ENCODE measurements around the gene NUDT21.

Gene NUDT21

DNA sequence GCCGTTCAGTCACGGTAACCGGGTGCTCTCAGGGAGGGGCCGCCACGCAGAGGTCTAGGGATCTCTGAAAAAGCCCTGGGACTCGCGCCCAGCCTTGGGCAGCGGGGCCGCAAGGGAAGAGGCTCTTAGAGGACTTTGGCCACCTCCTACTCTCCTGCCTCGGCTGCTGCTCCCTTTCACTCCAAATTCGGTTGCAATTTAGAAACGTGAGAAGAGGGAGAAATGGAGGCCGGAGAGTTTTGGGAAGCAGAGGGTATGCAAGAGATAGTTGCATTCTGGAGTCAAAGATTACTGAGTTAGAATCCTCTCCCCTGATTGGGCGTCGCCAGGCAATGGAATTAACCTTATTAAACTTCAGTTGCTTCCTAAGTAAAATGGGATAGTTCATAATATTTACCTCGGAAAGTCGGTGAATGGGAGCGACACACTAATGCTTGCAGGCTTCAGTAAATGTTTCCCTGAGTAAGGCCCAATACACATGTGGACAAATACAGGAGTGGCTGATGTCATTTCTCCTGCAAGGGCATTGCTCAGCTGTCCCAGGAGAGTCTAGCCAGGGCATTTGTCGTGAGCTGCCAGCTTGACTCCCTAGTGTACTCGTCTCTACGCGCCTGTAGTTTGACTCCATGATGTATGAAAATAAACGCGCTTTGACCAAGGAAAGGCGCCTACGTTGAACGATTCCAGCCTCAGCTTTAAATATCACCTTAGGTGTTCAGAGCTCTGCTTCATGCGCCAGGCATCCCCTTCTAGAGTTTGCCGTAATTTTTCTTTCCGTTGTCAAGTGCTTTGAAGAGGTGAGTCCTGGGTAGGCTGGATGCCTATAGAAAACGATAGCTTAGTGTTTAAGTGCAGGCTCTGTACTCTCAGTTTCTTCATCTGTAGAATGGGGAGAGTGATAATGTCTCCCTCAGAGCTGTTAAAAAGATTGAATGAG, 889 bp upstream of the NUDT21 start:
- H4K20me1 ChIP-seq (ENCODE audit: control insufficient read depth, insufficient read depth, low read depth, low read length): peaks cover 33% of the 10 kb centered on the region; the same call in 1 of the 2 replicates
- no peaks in the 10 kb centered on the region for H3K27me3 ChIP-seq (ENCODE audit: control insufficient read depth, low read length)
- peaks cover 80% of the 10 kb centered on the region for H3K36me3 ChIP-seq (ENCODE audit: control insufficient read depth, low read length)
- peak overlapping the region; percentile 82 for H3K27ac ChIP-seq (ENCODE audit: low read depth, low read length)
- no peaks in the 10 kb centered on the region for H3K9me3 ChIP-seq (ENCODE audit: control insufficient read depth, insufficient read depth, low read length)
- H3K9me2 ChIP-seq (replicated peaks; ENCODE audit: control insufficient read depth, low read length): no peaks in the 10 kb centered on the region
- H3K4me1 ChIP-seq (ENCODE audit: control insufficient read depth, low read length): peaks cover 37% of the 10 kb centered on the region
- no peaks in the 10 kb centered on the region for H3F3A ChIP-seq (ENCODE audit: control insufficient read depth, insufficient read depth)
- TF ChIP-seq CTCF (IDR thresholded peaks at IDR 0.05; ENCODE audit: low read depth, low read length, poor library complexity, severe bottlenecking) (no peak), EZH2phosphoT487 (IDR thresholded peaks at IDR 0.05; ENCODE audit: borderline replicate concordance, low read length) (no peak)
- H3K79me2 ChIP-seq (ENCODE audit: control insufficient read depth, low read length): peaks cover 77% of the 10 kb centered on the region
- peak overlapping the region; percentile 89 for H3K4me2 ChIP-seq (ENCODE audit: low read length)
- peak overlapping the region; percentile 79 for H3K4me3 ChIP-seq (ENCODE audit: low read length)

DNA sequence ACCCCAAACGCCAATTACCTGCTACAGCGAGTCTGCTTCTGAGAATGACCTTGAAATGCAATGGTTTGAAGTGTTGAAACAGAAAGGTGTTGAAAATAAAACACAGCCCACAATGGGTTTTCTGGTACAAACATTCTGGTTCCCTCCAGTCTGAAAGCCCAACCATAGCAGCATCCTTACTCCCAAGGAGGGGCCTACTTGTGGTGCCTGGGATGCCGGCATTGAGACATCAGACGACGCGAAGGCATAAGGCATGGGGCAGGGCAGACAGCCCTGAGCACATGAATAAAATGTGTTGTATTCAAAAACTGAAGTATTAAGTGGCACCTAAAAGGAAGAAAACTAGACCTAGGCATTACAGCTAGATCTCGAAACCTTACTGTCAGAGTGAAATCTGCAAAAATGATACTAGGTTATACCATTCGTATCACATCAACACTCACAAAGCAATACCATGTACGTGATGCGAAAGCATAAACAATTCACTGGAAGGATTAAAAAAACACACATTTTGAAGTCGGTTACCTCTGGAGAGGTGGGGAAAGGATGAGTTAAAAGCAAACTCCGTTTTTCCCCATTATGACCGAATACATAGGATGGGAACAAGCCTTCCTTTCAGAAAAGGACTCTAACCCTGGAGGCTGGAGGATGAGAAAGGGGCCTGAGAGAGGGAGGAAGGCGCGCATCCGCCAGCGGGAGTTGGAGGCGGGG, 702 bp downstream of the NUDT21 start:
- Histone ChIP-seq H3K9me2 (replicated peaks; ENCODE audit: control insufficient read depth, low read length) (no peaks in the 10 kb centered on the region), H4K20me1 (ENCODE audit: control insufficient read depth, insufficient read depth, low read depth, low read length) (peaks cover 33% of the 10 kb centered on the region; the same call in 1 of the 2 replicates), H3K36me3 (ENCODE audit: control insufficient read depth, low read length) (peaks cover 80% of the 10 kb centered on the region), H3K27me3 (ENCODE audit: control insufficient read depth, low read length) (no peaks in the 10 kb centered on the region), H3K27ac (ENCODE audit: low read depth, low read length) (peak overlapping the region; percentile 82), H3K4me3 (ENCODE audit: low read length) (peak overlapping the region; percentile 79), H3K4me1 (ENCODE audit: control insufficient read depth, low read length) (peaks cover 37% of the 10 kb centered on the region), H3K79me2 (ENCODE audit: control insufficient read depth, low read length) (peaks cover 93% of the 10 kb centered on the region), H3K4me2 (ENCODE audit: low read length) (peak overlapping the region; percentile 83), H3K9me3 (ENCODE audit: control insufficient read depth, insufficient read depth, low read length) (no peaks in the 10 kb centered on the region), H3F3A (ENCODE audit: control insufficient read depth, insufficient read depth) (no peaks in the 10 kb centered on the region)
- TF ChIP-seq CTCF (IDR thresholded peaks at IDR 0.05; ENCODE audit: low read depth, low read length, poor library complexity, severe bottlenecking) (no peak), EZH2phosphoT487 (IDR thresholded peaks at IDR 0.05; ENCODE audit: borderline replicate concordance, low read length) (no peak)

DNA sequence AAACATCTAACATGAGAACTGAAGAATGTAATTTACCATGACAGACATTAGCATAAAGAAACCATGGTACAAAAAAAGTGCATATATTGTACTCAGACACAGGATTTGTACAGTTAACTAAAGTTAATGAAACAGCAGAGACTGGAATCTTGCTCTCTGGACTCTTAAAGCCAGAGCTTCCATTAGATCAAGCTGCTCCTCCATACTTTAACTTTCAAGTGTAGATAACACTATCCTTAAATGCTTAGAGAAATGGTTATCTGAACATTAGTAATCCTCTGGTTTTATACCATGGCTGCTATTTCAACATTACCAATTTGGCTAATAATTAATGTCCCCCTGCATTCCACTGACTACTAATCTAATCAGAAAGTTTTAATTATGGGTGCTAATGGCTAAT, 3.1 kb downstream of the NUDT21 start:
- H3K4me1 ChIP-seq (ENCODE audit: control insufficient read depth, low read length): peaks cover 32% of the 10 kb centered on the region
- H3K9me2 ChIP-seq (replicated peaks; ENCODE audit: control insufficient read depth, low read length): no peaks in the 10 kb centered on the region
- peak overlapping the region; percentile 79 for H3K4me3 ChIP-seq (ENCODE audit: low read length)
- no peaks in the 10 kb centered on the region for H3F3A ChIP-seq (ENCODE audit: control insufficient read depth, insufficient read depth)
- no peak overlapping the region for H3K27ac ChIP-seq (ENCODE audit: low read depth, low read length)
- H4K20me1 ChIP-seq (ENCODE audit: control insufficient read depth, insufficient read depth, low read depth, low read length): peaks cover 33% of the 10 kb centered on the region; the same call in 1 of the 2 replicates
- no peak for TF ChIP-seq EZH2phosphoT487 (IDR thresholded peaks at IDR 0.05; ENCODE audit: borderline replicate concordance, low read length)
- TF ChIP-seq CTCF (IDR thresholded peaks at IDR 0.05; ENCODE audit: low read depth, low read length, poor library complexity, severe bottlenecking): no peak
- H3K4me2 ChIP-seq (ENCODE audit: low read length): peak overlapping the region; percentile 83
- H3K27me3 ChIP-seq (ENCODE audit: control insufficient read depth, low read length): no peaks in the 10 kb centered on the region
- peaks cover 79% of the 10 kb centered on the region for H3K36me3 ChIP-seq (ENCODE audit: control insufficient read depth, low read length)
- H3K79me2 ChIP-seq (ENCODE audit: control insufficient read depth, low read length): peaks cover 94% of the 10 kb centered on the region
- no peaks in the 10 kb centered on the region for H3K9me3 ChIP-seq (ENCODE audit: control insufficient read depth, insufficient read depth, low read length)

All from DOHH2 (cell line).